Measurements from ENCODE around the gene NUP107. TPM values are rescaled to one million over a fixed set of nuclear protein-coding genes. Genes with fewer than 3 reads are reported as not detected.

The NUP107 gene
- total and polyA plus RNA-seq, 12 donors = 9.9 to 25.7 (median 21.8) TPM

DNA sequence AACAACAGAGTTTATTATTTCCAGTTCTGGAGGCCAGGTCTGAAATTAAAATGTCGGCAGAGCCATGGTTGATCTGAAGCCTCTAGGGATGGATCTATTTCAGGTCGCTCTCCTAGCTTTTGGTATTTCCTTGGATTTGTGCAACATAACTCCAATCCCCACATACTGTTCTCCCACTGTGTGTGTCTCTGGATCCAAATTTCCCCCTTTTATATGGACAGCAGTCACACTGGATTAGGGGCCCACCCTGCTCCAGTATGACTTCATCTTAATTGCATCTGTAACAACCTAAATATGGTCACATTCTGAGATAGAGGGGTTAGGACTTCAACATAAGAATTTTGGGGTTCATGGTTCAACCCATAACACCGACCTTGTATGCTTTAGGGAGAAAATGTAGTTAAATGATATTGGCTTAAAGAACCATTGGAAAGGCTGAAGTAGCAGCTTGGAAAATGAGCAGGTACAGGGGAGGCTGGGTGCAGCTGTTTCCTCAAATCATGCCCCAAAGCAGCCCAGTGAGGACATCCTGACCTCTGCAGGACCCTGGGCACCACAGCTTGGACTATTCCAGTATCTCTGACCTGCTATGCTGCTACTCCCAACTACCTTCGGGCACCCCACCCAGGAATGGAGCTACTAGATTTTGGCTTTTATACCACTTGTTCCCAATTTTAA, 107.3 kb downstream of the NUP107 start:
- TF ChIP-seq, protein P1, sequence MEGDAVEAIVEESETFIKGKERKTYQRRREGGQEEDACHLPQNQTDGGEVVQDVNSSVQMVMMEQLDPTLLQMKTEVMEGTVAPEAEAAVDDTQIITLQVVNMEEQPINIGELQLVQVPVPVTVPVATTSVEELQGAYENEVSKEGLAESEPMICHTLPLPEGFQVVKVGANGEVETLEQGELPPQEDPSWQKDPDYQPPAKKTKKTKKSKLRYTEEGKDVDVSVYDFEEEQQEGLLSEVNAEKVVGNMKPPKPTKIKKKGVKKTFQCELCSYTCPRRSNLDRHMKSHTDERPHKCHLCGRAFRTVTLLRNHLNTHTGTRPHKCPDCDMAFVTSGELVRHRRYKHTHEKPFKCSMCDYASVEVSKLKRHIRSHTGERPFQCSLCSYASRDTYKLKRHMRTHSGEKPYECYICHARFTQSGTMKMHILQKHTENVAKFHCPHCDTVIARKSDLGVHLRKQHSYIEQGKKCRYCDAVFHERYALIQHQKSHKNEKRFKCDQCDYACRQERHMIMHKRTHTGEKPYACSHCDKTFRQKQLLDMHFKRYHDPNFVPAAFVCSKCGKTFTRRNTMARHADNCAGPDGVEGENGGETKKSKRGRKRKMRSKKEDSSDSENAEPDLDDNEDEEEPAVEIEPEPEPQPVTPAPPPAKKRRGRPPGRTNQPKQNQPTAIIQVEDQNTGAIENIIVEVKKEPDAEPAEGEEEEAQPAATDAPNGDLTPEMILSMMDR (IDR thresholded peaks at IDR 0.05) = no peak
- Histone ChIP-seq H3K27me3 (no peaks in the 10 kb centered on the region), H3K9me3 (no peaks in the 10 kb centered on the region), H3K27ac (no peak overlapping the region), H3K4me1 (no peaks in the 10 kb centered on the region), H3K4me3 (no peak overlapping the region), H3K36me3 (no peaks in the 10 kb centered on the region)
- ATAC-seq = no peak
- intact Hi-C loops (cut with DNase I) = no loop called here
- no peak for DNase-seq
- 93 to 95% methylated on average over 4 of the region's 4 CpGs for WGBS, 2 donors

DNA sequence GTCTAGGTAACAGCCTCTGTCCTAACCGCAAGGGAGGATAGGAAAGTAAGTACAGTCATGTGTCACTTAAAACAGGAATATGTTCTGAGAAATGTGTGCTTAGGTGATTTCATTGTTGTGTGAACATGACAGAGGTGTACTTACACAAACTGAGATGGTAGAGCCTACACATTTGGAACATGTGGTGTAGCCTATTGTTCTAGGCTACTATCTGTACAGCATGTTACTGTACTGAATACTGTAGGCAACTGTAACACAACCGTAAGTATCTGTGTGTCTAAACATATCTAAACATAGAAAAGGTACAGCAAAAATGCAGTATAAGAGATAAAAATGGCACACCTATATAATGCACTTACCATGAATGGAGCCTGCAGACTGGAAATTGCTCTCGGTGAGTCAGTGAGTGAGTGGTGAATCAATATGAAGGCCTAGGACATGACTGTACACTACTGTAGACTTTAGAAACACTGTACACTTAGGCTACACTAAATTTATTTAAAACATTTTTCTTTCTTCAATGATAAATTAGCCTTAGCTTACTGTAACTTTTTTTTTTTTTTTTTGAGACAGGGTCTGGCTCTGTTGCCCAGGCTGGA, 108.0 kb downstream of the NUP107 start:
- DNase-seq (no peak), ATAC-seq (no peak)
- no peak overlapping the region for H3K27ac ChIP-seq
- intact Hi-C loops (cut with DNase I) = no loop called here
- TF ChIP-seq, protein P1 (IDR thresholded peaks at IDR 0.05) = no peak
- H3K4me1 ChIP-seq = no peaks in the 10 kb centered on the region
- no peaks in the 10 kb centered on the region for H3K27me3 ChIP-seq
- 96 to 98% methylated on average over 3 of the region's 3 CpGs for WGBS, 2 donors
- no peaks in the 10 kb centered on the region for H3K36me3 ChIP-seq
- no peaks in the 10 kb centered on the region for H3K9me3 ChIP-seq
- no peak overlapping the region for H3K4me3 ChIP-seq

Other genes starting within 250 kb of the NUP107 start
- 10 to 100 TPM; 38.1 to 81.2 (median 42.0) TPM for gene RAP1B, start 76.1 kb upstream of the NUP107 start, total RNA-seq
- gene RAP1B, start 76.1 kb upstream of the NUP107 start, polyA plus RNA-seq = 10 to 100 TPM; 45.1 to 53.8 TPM
- 1 to 10 TPM; 4.3 to 8.9 (median 6.6) TPM for gene SLC35E3, start 59.2 kb downstream of the NUP107 start, total RNA-seq
- 1 to 10 TPM; 1.8 to 5.8 TPM for gene SLC35E3, start 59.2 kb downstream of the NUP107 start, polyA plus RNA-seq
- 10 to 100 TPM; 40.1 to 59.1 (median 47.1) TPM for gene MDM2, start 121.2 kb downstream of the NUP107 start, total RNA-seq
- 10 to 100 TPM; 15.9 to 95.5 TPM for gene MDM2, start 121.2 kb downstream of the NUP107 start, polyA plus RNA-seq
- gene CPM, start 246.2 kb downstream of the NUP107 start, total RNA-seq = 10 to 100 TPM in 2 of 10 donors, 1 to 10 TPM in 8; 2.1 to 17.8 (median 4.7) TPM
- 1 to 10 TPM; 7.4 to 9.1 TPM for gene CPM, start 246.2 kb downstream of the NUP107 start, polyA plus RNA-seq